ENCODE measurements around the gene TP73. TPM values are rescaled to one million over a fixed set of nuclear protein-coding genes. Genes with fewer than 3 reads are reported as not detected.

TP73 gene
- polyA plus RNA-seq, 1 donor from 2014 or later: not detected

DNA sequence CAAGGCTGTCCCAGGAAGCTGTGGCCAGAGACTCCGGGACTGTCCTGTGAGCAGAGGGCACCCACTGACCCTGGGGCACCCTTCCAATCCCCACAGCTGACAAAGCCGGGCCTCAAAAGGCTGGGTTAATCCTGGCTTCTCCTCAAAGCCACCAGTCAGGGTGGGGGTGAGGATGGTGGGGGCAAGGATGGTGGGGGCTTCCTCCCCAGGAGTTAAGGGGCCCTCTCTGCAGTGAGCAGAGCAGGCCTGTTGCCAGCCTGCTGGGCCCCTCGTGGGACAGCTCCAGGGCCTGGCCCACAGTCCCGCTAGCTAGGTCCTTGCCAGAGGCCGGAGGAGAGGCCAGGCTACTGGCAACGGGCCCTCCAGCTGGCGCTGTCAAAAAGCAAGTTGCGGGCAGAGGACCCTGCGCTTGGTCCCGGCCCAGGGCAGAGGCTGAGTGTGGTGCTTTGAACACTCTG lies 62.0 kb downstream of the TP73 start:
- no peak for TF ChIP-seq TAF1 (IDR thresholded peaks at IDR 0.05; ENCODE audit: low read depth)
- Histone ChIP-seq H3K36me3 (ENCODE audit: insufficient read depth, low read length) (no peaks in the 10 kb centered on the region), H3K9me2 (ENCODE audit: insufficient read depth, low read length) (no peaks in the 10 kb centered on the region), H3K9me3 (ENCODE audit: low read length) (no peaks in the 10 kb centered on the region), H4K20me1 (ENCODE audit: insufficient read depth) (no peaks in the 10 kb centered on the region), H3K4me3 (ENCODE audit: low read length) (no peak overlapping the region), H2AFZ (ENCODE audit: low read depth, low read length) (no peak overlapping the region), H3K79me2 (replicated peaks; ENCODE audit: insufficient read depth, low read length) (no peaks in the 10 kb centered on the region), H3K27me3 (ENCODE audit: insufficient read depth, low read depth, low read length) (no peaks in the 10 kb centered on the region), H3K27ac (ENCODE audit: low read length) (no peak overlapping the region), H3K9ac (ENCODE audit: low read length) (no peak overlapping the region), H3K4me2 (ENCODE audit: low read length) (no peak overlapping the region), H3F3A (ENCODE audit: insufficient read depth, low read length, poor library complexity, severe bottlenecking) (no peaks in the 10 kb centered on the region)

DNA sequence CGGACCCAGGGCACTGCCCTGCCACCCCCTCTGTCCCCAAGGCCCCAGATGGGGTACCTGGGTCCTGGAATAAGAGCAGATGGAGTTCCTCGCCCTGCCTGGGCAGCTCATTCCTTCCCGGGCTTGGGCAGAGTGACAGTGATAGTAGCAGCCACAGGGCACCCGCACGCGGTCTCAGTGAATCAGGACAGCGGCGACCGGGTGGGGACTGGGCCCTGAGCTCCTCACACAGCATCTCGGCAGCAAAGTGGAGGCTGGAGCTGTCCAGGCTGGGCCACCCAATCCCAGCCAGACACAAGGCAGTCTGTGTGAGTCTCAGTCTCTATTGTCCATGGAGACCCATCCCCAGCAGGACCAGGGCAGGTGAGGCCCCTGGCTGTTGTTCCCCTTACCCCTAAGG lies 62.5 kb downstream of the TP73 start:
- Histone ChIP-seq H4K20me1 (ENCODE audit: insufficient read depth) (no peaks in the 10 kb centered on the region), H3K9me3 (ENCODE audit: low read length) (no peaks in the 10 kb centered on the region), H3K27me3 (ENCODE audit: insufficient read depth, low read depth, low read length) (no peaks in the 10 kb centered on the region), H2AFZ (ENCODE audit: low read depth, low read length) (no peak overlapping the region), H3K4me3 (ENCODE audit: low read length) (no peak overlapping the region), H3K36me3 (ENCODE audit: insufficient read depth, low read length) (no peaks in the 10 kb centered on the region), H3K27ac (ENCODE audit: low read length) (no peak overlapping the region), H3K9ac (ENCODE audit: low read length) (no peak overlapping the region), H3F3A (ENCODE audit: insufficient read depth, low read length, poor library complexity, severe bottlenecking) (no peaks in the 10 kb centered on the region), H3K79me2 (replicated peaks; ENCODE audit: insufficient read depth, low read length) (no peaks in the 10 kb centered on the region), H3K9me2 (ENCODE audit: insufficient read depth, low read length) (no peaks in the 10 kb centered on the region), H3K4me2 (ENCODE audit: low read length) (no peak overlapping the region)
- TF ChIP-seq EZH2 (IDR thresholded peaks at IDR 0.05; ENCODE audit: borderline replicate concordance, insufficient read depth, low read length, poor library complexity, severe bottlenecking) (no peak), EP300 (conservative IDR thresholded peaks at IDR 0.05; ENCODE audit: poor library complexity, severe bottlenecking) (no peak), MXI1 (conservative IDR thresholded peaks at IDR 0.05; ENCODE audit: poor library complexity, severe bottlenecking) (no peak)
- TF ChIP-seq, protein P1, sequence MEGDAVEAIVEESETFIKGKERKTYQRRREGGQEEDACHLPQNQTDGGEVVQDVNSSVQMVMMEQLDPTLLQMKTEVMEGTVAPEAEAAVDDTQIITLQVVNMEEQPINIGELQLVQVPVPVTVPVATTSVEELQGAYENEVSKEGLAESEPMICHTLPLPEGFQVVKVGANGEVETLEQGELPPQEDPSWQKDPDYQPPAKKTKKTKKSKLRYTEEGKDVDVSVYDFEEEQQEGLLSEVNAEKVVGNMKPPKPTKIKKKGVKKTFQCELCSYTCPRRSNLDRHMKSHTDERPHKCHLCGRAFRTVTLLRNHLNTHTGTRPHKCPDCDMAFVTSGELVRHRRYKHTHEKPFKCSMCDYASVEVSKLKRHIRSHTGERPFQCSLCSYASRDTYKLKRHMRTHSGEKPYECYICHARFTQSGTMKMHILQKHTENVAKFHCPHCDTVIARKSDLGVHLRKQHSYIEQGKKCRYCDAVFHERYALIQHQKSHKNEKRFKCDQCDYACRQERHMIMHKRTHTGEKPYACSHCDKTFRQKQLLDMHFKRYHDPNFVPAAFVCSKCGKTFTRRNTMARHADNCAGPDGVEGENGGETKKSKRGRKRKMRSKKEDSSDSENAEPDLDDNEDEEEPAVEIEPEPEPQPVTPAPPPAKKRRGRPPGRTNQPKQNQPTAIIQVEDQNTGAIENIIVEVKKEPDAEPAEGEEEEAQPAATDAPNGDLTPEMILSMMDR (IDR thresholded peaks at IDR 0.05; ENCODE audit: poor library complexity, severe bottlenecking): no peak

DNA sequence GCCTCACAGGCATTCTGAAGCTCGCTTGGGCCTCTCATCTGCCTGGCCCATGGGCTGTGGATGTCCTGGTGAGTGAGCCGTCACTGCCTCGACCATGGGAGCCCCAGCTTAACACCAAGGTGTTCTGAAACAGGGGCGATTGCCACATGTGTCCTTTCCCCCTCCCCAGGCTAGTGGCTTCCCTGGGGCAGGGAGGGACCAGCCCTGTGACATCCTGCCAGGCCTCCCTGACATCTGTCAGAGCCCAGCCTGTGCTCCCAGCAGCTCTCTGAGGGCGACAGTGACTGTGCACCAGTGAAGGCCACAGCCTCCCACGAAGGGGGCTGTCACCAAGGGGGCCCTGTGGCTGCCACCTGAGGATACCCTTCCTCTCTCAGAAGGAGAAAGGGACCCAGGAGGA lies 64.0 kb downstream of the TP73 start:
- no peaks in the 10 kb centered on the region for H3K79me2 ChIP-seq (replicated peaks; ENCODE audit: insufficient read depth, low read length)
- no peak for TF ChIP-seq POLR2AphosphoS5 (IDR thresholded peaks at IDR 0.05)
- no peak for TF ChIP-seq TAF1 (IDR thresholded peaks at IDR 0.05; ENCODE audit: low read depth)
- TF ChIP-seq, protein P2, sequence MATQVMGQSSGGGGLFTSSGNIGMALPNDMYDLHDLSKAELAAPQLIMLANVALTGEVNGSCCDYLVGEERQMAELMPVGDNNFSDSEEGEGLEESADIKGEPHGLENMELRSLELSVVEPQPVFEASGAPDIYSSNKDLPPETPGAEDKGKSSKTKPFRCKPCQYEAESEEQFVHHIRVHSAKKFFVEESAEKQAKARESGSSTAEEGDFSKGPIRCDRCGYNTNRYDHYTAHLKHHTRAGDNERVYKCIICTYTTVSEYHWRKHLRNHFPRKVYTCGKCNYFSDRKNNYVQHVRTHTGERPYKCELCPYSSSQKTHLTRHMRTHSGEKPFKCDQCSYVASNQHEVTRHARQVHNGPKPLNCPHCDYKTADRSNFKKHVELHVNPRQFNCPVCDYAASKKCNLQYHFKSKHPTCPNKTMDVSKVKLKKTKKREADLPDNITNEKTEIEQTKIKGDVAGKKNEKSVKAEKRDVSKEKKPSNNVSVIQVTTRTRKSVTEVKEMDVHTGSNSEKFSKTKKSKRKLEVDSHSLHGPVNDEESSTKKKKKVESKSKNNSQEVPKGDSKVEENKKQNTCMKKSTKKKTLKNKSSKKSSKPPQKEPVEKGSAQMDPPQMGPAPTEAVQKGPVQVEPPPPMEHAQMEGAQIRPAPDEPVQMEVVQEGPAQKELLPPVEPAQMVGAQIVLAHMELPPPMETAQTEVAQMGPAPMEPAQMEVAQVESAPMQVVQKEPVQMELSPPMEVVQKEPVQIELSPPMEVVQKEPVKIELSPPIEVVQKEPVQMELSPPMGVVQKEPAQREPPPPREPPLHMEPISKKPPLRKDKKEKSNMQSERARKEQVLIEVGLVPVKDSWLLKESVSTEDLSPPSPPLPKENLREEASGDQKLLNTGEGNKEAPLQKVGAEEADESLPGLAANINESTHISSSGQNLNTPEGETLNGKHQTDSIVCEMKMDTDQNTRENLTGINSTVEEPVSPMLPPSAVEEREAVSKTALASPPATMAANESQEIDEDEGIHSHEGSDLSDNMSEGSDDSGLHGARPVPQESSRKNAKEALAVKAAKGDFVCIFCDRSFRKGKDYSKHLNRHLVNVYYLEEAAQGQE (IDR thresholded peaks at IDR 0.05; ENCODE audit: borderline replicate concordance): no peak
- no peak for TF ChIP-seq RAD21 (conservative IDR thresholded peaks at IDR 0.05)
- TF ChIP-seq, protein P1 (IDR thresholded peaks at IDR 0.05; ENCODE audit: poor library complexity, severe bottlenecking): no peak
- no peak for TF ChIP-seq EZH2 (IDR thresholded peaks at IDR 0.05; ENCODE audit: borderline replicate concordance, insufficient read depth, low read length, poor library complexity, severe bottlenecking)
- no peak for TF ChIP-seq EP300 (conservative IDR thresholded peaks at IDR 0.05; ENCODE audit: poor library complexity, severe bottlenecking)
- no peak overlapping the region for H3K4me3 ChIP-seq (ENCODE audit: low read length)
- H3K9ac ChIP-seq (ENCODE audit: low read length): no peak overlapping the region
- no peaks in the 10 kb centered on the region for H3K36me3 ChIP-seq (ENCODE audit: insufficient read depth, low read length)
- H3K27me3 ChIP-seq (ENCODE audit: insufficient read depth, low read depth, low read length): no peaks in the 10 kb centered on the region
- H3F3A ChIP-seq (ENCODE audit: insufficient read depth, low read length, poor library complexity, severe bottlenecking): no peaks in the 10 kb centered on the region
- no peaks in the 10 kb centered on the region for H3K9me2 ChIP-seq (ENCODE audit: insufficient read depth, low read length)
- no peaks in the 10 kb centered on the region for H3K9me3 ChIP-seq (ENCODE audit: low read length)
- no peak overlapping the region for H3K4me2 ChIP-seq (ENCODE audit: low read length)
- no peak overlapping the region for H2AFZ ChIP-seq (ENCODE audit: low read depth, low read length)
- H3K27ac ChIP-seq (ENCODE audit: low read length): no peak overlapping the region
- H4K20me1 ChIP-seq (ENCODE audit: insufficient read depth): no peaks in the 10 kb centered on the region

Data from neural cell (in vitro differentiated cells).